Mesenchymal stem cell (in vitro differentiated cells and primary cell): ENCODE measurements around the gene PCSK2.

Source experiments
- DNase-seq: peaks from one replicate; pipeline ENCODE4 v3.0.0-alpha.2; 2013
- H2AFZ ChIP-seq: one replicate; pipeline ENCODE4 v1.6.1; 2013; ENCODE audit warnings: low read depth, mild to moderate bottlenecking, control low read depth, inconsistent platforms, low read length, moderate library complexity
- H2AK5ac ChIP-seq: 2 replicates; pipeline ENCODE4 v1.6.1; 2013; ENCODE audit warnings: low read length, moderate library complexity, mild to moderate bottlenecking, inconsistent platforms; ENCODE audit not compliant: severe bottlenecking
- H2BK120ac ChIP-seq: one replicate; pipeline ENCODE4 v1.6.1; 2013; ENCODE audit warnings: low read depth, mild to moderate bottlenecking, inconsistent platforms, low read length, moderate library complexity
- H2BK12ac ChIP-seq, 2 experiments: one replicate each; pipeline ENCODE4 v1.6.1; 2013; ENCODE audit warnings: inconsistent platforms in 2 of 2, low read length in 2 of 2, mild to moderate bottlenecking in 2 of 2, moderate library complexity in 2 of 2, control low read depth in 1 of 2
- H2BK15ac ChIP-seq: one replicate; pipeline ENCODE4 v1.6.1; 2013; ENCODE audit warnings: mild to moderate bottlenecking, low read depth, inconsistent platforms; ENCODE audit not compliant: poor library complexity, severe bottlenecking
- H2BK5ac ChIP-seq: 2 replicates; pipeline ENCODE4 v1.6.1; 2013; ENCODE audit warnings: low read depth, mild to moderate bottlenecking, low read length, control low read depth, inconsistent platforms; ENCODE audit not compliant: poor library complexity, severe bottlenecking
- H3K14ac ChIP-seq, 2 experiments: one replicate each; pipeline ENCODE4 v1.6.1; 2013; ENCODE audit warnings: inconsistent platforms in 2 of 2, low read length in 2 of 2, control low read depth in 1 of 2, mild to moderate bottlenecking in 1 of 2, moderate library complexity in 1 of 2
- H3K18ac ChIP-seq, 2 experiments: one replicate each; pipeline ENCODE4 v1.6.1; 2013; ENCODE audit warnings: inconsistent platforms in 2 of 2, low read length in 2 of 2, control low read depth in 1 of 2, low read depth in 1 of 2, mild to moderate bottlenecking in 1 of 2
- H3K23ac ChIP-seq, 2 experiments: one replicate each; pipeline ENCODE4 v1.6.1; 2013; ENCODE audit warnings: inconsistent platforms in 2 of 2, low read length in 2 of 2, mild to moderate bottlenecking in 2 of 2, moderate library complexity in 2 of 2, control low read depth in 1 of 2
- H3K27ac ChIP-seq: 2 replicates; pipeline ENCODE4 v1.5.1; 2013; ENCODE audit warnings: mild to moderate bottlenecking, moderate library complexity, low read length, control low read depth, inconsistent platforms; ENCODE audit not compliant: poor library complexity, severe bottlenecking
- H3K27me3 ChIP-seq, 2 experiments: 2 replicates each; pipeline versions ENCODE4 v1.6.1 to v1.7.0; 2013; ENCODE audit warnings: low read length in 2 of 2, mild to moderate bottlenecking in 2 of 2, moderate library complexity in 2 of 2, control low read depth in 1 of 2, inconsistent platforms in 1 of 2; ENCODE audit not compliant: control insufficient read depth in 1 of 2, insufficient read depth in 1 of 2
- H3K36me3 ChIP-seq, 2 experiments: 2 replicates each; pipeline versions ENCODE4 v1.6.1 to v1.7.0; 2013; ENCODE audit warnings: low read length in 2 of 2, control low read depth in 1 of 2, inconsistent platforms in 1 of 2, low read depth in 1 of 2, mild to moderate bottlenecking in 1 of 2; ENCODE audit not compliant: insufficient read depth in 2 of 2, control insufficient read depth in 1 of 2
- H3K4ac ChIP-seq, 2 experiments: one replicate each; pipeline ENCODE4 v1.6.1; 2013; ENCODE audit warnings: inconsistent platforms in 2 of 2, low read length in 2 of 2, mild to moderate bottlenecking in 2 of 2, moderate library complexity in 2 of 2, control low read depth in 1 of 2, low read depth in 1 of 2
- H3K4me1 ChIP-seq: 2 replicates; pipeline ENCODE4 v1.6.1; 2013; ENCODE audit warnings: low read depth, low read length, control low read depth; ENCODE audit not compliant: control insufficient read depth, insufficient read depth
- H3K4me2 ChIP-seq: 2 replicates; pipeline ENCODE4 v1.6.1; 2013; ENCODE audit warnings: low read length, mild to moderate bottlenecking, inconsistent platforms; ENCODE audit not compliant: poor library complexity, severe bottlenecking
- H3K4me3 ChIP-seq, 2 experiments: 2 replicates each; pipeline versions ENCODE4 v1.5.1 to v1.7.0; 2013; ENCODE audit warnings: low read length in 2 of 2, mild to moderate bottlenecking in 2 of 2, control low read depth in 1 of 2, low read depth in 1 of 2; ENCODE audit not compliant: insufficient read depth in 1 of 2
- H3K79me1 ChIP-seq: replicated peaks from 2 replicates; pipeline ENCODE4 v1.6.1; 2013; ENCODE audit warnings: mild to moderate bottlenecking, control low read depth, low read length, inconsistent platforms; ENCODE audit not compliant: poor library complexity, severe bottlenecking
- H3K9ac ChIP-seq: 2 replicates; pipeline ENCODE4 v1.7.0; 2013; ENCODE audit warnings: mild to moderate bottlenecking, low read length, moderate library complexity
- H3K9me3 ChIP-seq: 2 replicates; pipeline ENCODE4 v1.7.0; 2013; ENCODE audit warnings: mild to moderate bottlenecking, low read length; ENCODE audit not compliant: control insufficient read depth
- H4K8ac ChIP-seq: one replicate; pipeline ENCODE4 v1.6.1; 2013; ENCODE audit warnings: inconsistent platforms, mild to moderate bottlenecking, low read length, moderate library complexity
- H4K91ac ChIP-seq: one replicate; pipeline ENCODE4 v1.6.1; 2013; ENCODE audit warnings: mild to moderate bottlenecking, low read length, inconsistent platforms
- WGBS: methylation state at CpG from one replicate; pipeline ENCODE4 v1.1.7; 2013; ENCODE audit warnings: mixed read lengths; 5-methylcytosine and 5-hydroxymethylcytosine counted together

Gene PCSK2

GRCh38 chr20:17391127-17391771, 164.4 kb downstream of the PCSK2 start:
- no peak overlapping the region for H2BK120ac ChIP-seq
- no peak overlapping the region for H4K8ac ChIP-seq
- no peak overlapping the region for H3K4me2 ChIP-seq

GRCh38 chr20:17394411-17394810, 167.6 kb downstream of the PCSK2 start:
- H3K4me3 ChIP-seq, result no peak overlapping the region
- no peaks in the 10 kb centered on the region for H3K79me1 ChIP-seq
- H2BK12ac ChIP-seq, result no peak overlapping the region
- H3K18ac ChIP-seq, result no peak overlapping the region
- no peak for DNase-seq
- no peak overlapping the region for H3K23ac ChIP-seq
- H2AFZ ChIP-seq, result no peak overlapping the region
- no peak overlapping the region for H3K27ac ChIP-seq
- no peak overlapping the region for H3K14ac ChIP-seq
- no peak overlapping the region for H3K4ac ChIP-seq
- peaks cover 0 to 16% of the 10 kb centered on the region in 2 experiments for H3K27me3 ChIP-seq
- H2BK5ac ChIP-seq, result no peak overlapping the region
- H3K4me2 ChIP-seq, result no peak overlapping the region
- no peaks in the 10 kb centered on the region for H3K9me3 ChIP-seq
- H4K91ac ChIP-seq, result no peak overlapping the region
- no peaks in the 10 kb centered on the region for H3K36me3 ChIP-seq
- no peak overlapping the region for H2AK5ac ChIP-seq
- no peak overlapping the region for H2BK120ac ChIP-seq
- H4K8ac ChIP-seq, result no peak overlapping the region
- 63% methylated on average over 5 of the region's 5 CpGs for WGBS
- H2BK15ac ChIP-seq, result no peak overlapping the region
- no peak overlapping the region for H3K9ac ChIP-seq
- no peaks in the 10 kb centered on the region for H3K4me1 ChIP-seq

More at GRCh38 chr20:17391127-17391771, 164.4 kb downstream of the PCSK2 start:
- Histone ChIP-seq H3K23ac (no peak overlapping the region), H4K91ac (no peak overlapping the region), H2BK5ac (no peak overlapping the region), H3K4me3 (no peak overlapping the region), H3K9ac (no peak overlapping the region), H3K18ac (no peak overlapping the region), H2AK5ac (no peak overlapping the region), H3K4me1 (no peaks in the 10 kb centered on the region), H3K36me3 (no peaks in the 10 kb centered on the region), H2BK15ac (no peak overlapping the region), H3K79me1 (no peaks in the 10 kb centered on the region), H3K14ac (no peak overlapping the region), H3K27ac (no peak overlapping the region), H3K9me3 (no peaks in the 10 kb centered on the region), H3K4ac (no peak overlapping the region), H3K27me3 (peaks cover 0 to 16% of the 10 kb centered on the region in 2 experiments), H2BK12ac (no peak overlapping the region), H2AFZ (no peak overlapping the region)
- 100% methylated on average over 1 of the region's 2 CpGs for WGBS
- DNase-seq, result no peak

DNA sequence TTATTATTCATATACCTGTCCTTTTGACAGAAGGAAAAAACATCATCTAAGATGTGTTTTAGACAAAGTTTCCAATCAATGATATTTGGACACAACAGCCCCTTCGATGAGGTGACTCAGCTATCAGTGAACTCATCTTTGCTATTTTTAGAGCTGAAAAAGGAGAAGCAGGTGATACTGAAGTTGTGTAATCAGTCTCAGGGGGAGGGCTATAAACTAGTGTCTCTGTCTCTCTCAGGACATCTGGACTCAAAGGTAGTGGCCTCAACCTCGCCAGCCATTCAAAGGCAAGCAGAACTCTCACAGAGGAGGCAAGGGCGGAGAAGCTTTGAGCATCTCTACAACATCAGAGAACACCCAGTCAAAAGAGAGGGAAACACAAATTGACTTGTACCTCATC, 168.9 kb downstream of the PCSK2 start:
- Histone ChIP-seq H3K36me3 (no peaks in the 10 kb centered on the region), H2BK15ac (no peak overlapping the region), H4K91ac (no peak overlapping the region), H3K23ac (no peak overlapping the region), H2BK120ac (no peak overlapping the region), H2BK5ac (no peak overlapping the region), H3K14ac (no peak overlapping the region), H3K9ac (no peak overlapping the region), H3K27me3 (peaks cover 0 to 14% of the 10 kb centered on the region in 2 experiments), H3K4me2 (no peak overlapping the region), H3K79me1 (no peaks in the 10 kb centered on the region), H2AFZ (no peak overlapping the region), H4K8ac (no peak overlapping the region), H3K18ac (no peak overlapping the region), H2BK12ac (no peak overlapping the region), H3K4me1 (no peaks in the 10 kb centered on the region), H3K27ac (no peak overlapping the region), H2AK5ac (no peak overlapping the region), H3K4ac (no peak overlapping the region), H3K9me3 (no peaks in the 10 kb centered on the region), H3K4me3 (no peak overlapping the region)
- DNase-seq, result no peak
- WGBS, result 72% methylated on average over 3 of the region's 3 CpGs

GRCh38 chr20:17399303-17399985, 172.6 kb downstream of the PCSK2 start:
- peaks cover 0 to 26% of the 10 kb centered on the region in 2 experiments for H3K27me3 ChIP-seq
- H2BK5ac ChIP-seq, result no peak overlapping the region
- H3K79me1 ChIP-seq, result no peaks in the 10 kb centered on the region
- no peak overlapping the region for H2BK15ac ChIP-seq
- H3K4ac ChIP-seq, result no peak overlapping the region
- H2AFZ ChIP-seq, result no peak overlapping the region
- H3K9ac ChIP-seq, result no peak overlapping the region
- no peak overlapping the region for H2BK120ac ChIP-seq
- H3K9me3 ChIP-seq, result no peaks in the 10 kb centered on the region
- no peak overlapping the region for H4K91ac ChIP-seq
- no peak overlapping the region for H3K4me2 ChIP-seq
- H3K23ac ChIP-seq, result no peak overlapping the region
- no peak overlapping the region for H4K8ac ChIP-seq
- H3K18ac ChIP-seq, result no peak overlapping the region
- H2AK5ac ChIP-seq, result no peak overlapping the region
- no peak overlapping the region for H3K27ac ChIP-seq
- H3K36me3 ChIP-seq, result no peaks in the 10 kb centered on the region
- DNase-seq, result no peak
- WGBS, result 59% methylated on average over 5 of the region's 7 CpGs
- H3K4me1 ChIP-seq, result peaks cover 2% of the 10 kb centered on the region
- H2BK12ac ChIP-seq, result no peak overlapping the region
- H3K14ac ChIP-seq, result no peak overlapping the region
- no peak overlapping the region for H3K4me3 ChIP-seq
